Ascending aorta (tissue), 2 donors: ENCODE data around the gene JUND. TPM values are rescaled to one million over a fixed set of nuclear protein-coding genes. Genes with fewer than 3 reads are reported as not detected.
A peak's percentile ranks its signal among the peaks of the same experiment; 100 is the strongest.

Experiments
- DNase-seq, 2 donors: peaks; one replicate each; pipeline ENCODE4 v3.0.0-alpha.2; 2019; ENCODE audit warnings: low spot score in 2 of 2
- H3K27ac ChIP-seq, 2 donors: fragments of 200-600 bp; sonication (generic); one replicate each; pipeline ENCODE4 v1.5.1; 2016 to 2017; ENCODE audit warnings: mild to moderate bottlenecking in 1 of 2
- H3K27me3 ChIP-seq: fragments of 200-600 bp; sonication (generic); one replicate; pipeline ENCODE4 v1.5.1; 2017
- H3K36me3 ChIP-seq, 2 donors: fragments of 200-600 bp; sonication (generic); one replicate each; pipeline ENCODE4 v1.5.1; 2016
- H3K4me1 ChIP-seq, 2 donors: fragments of 200-600 bp; sonication (generic); one replicate each; pipeline ENCODE4 v1.5.1; 2016 to 2017; ENCODE audit warnings: mild to moderate bottlenecking in 1 of 2
- H3K4me3 ChIP-seq, 2 donors: fragments of 200-600 bp; sonication (generic); one replicate each; pipeline ENCODE4 v1.5.1; 2016 to 2017; ENCODE audit warnings: mild to moderate bottlenecking in 1 of 2
- H3K9me3 ChIP-seq, 2 donors: fragments of 200-600 bp; sonication (generic); one replicate each; pipeline ENCODE4 v1.5.1; 2016
- intact Hi-C: fragments of 100-400 bp; cut with DNase I; formaldehyde crosslinking; loops from one replicate; pipeline ENCODE4 v1.15.1; 2023
- total RNA-seq: library from RNA; depleted of rRNA; stranded (reverse); fragments of >200 nt; gene quantifications from one replicate; pipeline ENCODE4 v1.1.0, GENCODE V29; 2016
- TF ChIP-seq, protein P1 (sequence below), 3 experiments: fragments of 200-600 bp in 2 of 3; fragments of 450-650 bp in 1 of 3; sonication (generic) in 2 of 3; IDR thresholded peaks; one replicate each; pipeline ENCODE4 v1.5.1; 2016 to 2019; ENCODE audit warnings: antibody characterized with exemption in 3 of 3, mild to moderate bottlenecking in 1 of 3, moderate library complexity in 1 of 3

Gene JUND
- total RNA-seq, 1 donor from 2014 or later: 3,570 TPM

DNA sequence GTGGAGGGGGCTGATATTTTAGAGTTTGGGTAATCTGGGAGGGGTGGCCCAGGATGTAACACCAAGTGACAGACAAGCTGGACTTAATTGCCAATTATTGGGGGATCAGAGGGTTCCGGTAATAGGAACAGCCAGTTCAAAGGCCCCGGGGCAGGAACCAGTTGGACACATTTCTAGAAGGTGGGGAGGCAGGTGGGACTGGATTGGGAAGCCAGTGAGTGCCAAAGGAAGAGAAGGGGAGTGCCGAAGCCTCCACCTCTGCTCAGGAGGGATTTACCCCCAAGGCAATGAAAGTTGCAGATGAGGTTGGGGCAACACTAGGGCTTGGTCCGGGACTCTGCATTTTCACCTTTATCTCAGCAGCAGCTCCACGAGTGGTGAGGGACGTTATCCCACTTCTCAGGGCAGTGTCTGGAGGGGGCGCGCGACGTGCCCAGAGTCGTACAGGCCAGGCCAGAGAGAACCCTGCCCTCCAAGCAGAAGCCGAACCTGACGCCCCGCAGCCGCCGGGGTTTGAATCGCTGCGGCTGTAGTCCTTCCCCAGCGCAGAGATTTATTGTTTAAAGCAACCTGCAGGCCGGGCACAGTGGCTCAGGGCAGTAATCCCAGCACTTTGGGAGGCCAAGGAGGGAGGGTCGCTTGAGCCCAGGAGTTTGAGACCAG, 5.7 kb upstream of the JUND start:
- Histone ChIP-seq H3K36me3 (no peaks in the 10 kb centered on the region), H3K27me3 (no peaks in the 10 kb centered on the region), H3K4me1 (peaks cover 10 to 31% of the 10 kb centered on the region in 2 donors), H3K9me3 (no peaks in the 10 kb centered on the region), H3K27ac (peak overlapping the region; percentile 69), H3K4me3 (no peak overlapping the region)
- DNase-seq: no peak
- TF ChIP-seq, protein P1, sequence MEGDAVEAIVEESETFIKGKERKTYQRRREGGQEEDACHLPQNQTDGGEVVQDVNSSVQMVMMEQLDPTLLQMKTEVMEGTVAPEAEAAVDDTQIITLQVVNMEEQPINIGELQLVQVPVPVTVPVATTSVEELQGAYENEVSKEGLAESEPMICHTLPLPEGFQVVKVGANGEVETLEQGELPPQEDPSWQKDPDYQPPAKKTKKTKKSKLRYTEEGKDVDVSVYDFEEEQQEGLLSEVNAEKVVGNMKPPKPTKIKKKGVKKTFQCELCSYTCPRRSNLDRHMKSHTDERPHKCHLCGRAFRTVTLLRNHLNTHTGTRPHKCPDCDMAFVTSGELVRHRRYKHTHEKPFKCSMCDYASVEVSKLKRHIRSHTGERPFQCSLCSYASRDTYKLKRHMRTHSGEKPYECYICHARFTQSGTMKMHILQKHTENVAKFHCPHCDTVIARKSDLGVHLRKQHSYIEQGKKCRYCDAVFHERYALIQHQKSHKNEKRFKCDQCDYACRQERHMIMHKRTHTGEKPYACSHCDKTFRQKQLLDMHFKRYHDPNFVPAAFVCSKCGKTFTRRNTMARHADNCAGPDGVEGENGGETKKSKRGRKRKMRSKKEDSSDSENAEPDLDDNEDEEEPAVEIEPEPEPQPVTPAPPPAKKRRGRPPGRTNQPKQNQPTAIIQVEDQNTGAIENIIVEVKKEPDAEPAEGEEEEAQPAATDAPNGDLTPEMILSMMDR (IDR thresholded peaks at IDR 0.05): no peak
- intact Hi-C loops: no loop called here

DNA sequence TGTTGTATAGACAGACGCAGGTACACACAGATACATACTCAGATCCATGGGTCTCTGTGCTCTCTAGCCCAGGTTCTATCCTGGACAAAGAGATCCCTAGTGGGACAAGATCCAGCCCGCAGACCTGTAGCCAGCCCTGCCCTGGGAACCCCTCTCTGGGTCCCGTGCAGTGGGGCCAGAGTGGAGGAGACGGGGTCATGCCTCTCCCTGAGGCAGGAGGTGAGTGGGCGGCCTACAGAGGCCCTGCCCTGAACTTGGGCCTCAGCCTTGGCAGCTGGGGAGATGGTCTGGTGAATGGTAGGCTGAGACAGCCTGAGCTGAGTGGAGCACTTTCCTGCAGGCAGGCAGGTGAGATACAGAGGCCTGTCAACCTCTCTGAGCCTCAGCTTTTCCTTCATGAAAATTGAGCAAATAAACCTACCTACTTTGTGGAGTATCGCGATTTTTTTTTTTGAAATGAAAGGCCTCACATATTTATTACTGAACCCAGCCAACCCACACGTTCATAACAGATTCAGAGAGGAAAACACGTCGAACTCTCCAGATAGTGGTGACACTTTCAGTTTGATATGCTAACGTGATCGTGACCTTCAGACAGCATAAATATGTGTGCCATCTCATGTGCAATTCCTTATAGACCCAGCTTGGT, 3.4 kb upstream of the JUND start:
- H3K27me3 ChIP-seq: no peaks in the 10 kb centered on the region
- H3K4me1 ChIP-seq: peaks cover 6 to 14% of the 10 kb centered on the region in 2 donors
- no peak overlapping the region for H3K4me3 ChIP-seq
- H3K9me3 ChIP-seq: no peaks in the 10 kb centered on the region
- DNase-seq: no peak
- peaks cover 0 to 6% of the 10 kb centered on the region in 2 donors for H3K36me3 ChIP-seq
- intact Hi-C loops: no loop called here
- H3K27ac ChIP-seq: peak overlapping the region; percentile 34 to 100
- TF ChIP-seq, protein P1 (IDR thresholded peaks at IDR 0.05): no peak

DNA sequence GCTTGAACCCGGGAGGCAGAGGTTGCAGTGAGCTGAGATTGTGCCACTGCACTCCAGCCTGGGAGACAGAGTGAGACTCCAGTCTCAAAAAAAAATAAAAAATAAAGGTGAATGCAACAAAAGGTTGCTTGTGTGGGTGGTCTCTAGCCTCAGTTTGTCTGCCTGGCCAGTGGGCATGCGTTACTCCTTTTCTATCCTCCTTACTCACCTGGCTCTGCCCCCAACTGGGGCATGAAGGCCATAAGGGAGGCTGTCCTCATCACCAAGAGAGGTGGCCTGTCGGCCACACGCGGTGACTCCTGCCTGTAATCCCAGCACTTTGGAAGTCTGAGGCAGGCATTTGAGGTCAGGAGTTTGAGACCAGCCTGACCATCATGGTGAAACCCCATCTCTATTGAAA, 1.9 kb upstream of the JUND start:
- H3K4me3 ChIP-seq: no peak overlapping the region
- no peaks in the 10 kb centered on the region for H3K9me3 ChIP-seq
- H3K27me3 ChIP-seq: no peaks in the 10 kb centered on the region
- intact Hi-C loops: no loop called here
- peaks cover 9 to 14% of the 10 kb centered on the region in 2 donors for H3K36me3 ChIP-seq
- H3K27ac ChIP-seq: peak overlapping the region; percentile 99 to 100
- no peak for DNase-seq
- H3K4me1 ChIP-seq: peaks cover 12 to 21% of the 10 kb centered on the region in 2 donors
- TF ChIP-seq, protein P1 (IDR thresholded peaks at IDR 0.05): no peak

DNA sequence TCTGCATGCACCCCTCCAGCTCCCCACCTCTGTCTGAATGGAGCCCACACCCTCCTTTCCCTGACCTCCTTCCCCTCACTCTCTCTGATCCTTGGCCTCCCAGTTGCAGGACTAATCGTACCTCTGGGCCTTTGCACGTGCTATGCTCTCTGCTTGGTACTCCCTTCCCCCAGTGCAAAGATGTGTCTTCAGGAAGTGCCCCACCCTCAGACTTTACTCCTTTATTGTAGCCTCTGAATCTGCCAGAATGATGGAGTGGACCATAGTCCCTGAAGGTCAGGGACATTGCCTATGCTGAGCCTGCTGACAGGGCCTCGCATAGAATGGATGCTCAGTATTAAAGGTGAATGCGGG, 1.3 kb upstream of the JUND start:
- intact Hi-C loops: loop anchor here (1.0 kb wide), 2 partner anchors 19 to 46 kb away; no protein-coding TSS in a partner anchor
- Histone ChIP-seq H3K27me3 (no peaks in the 10 kb centered on the region), H3K4me3 (peak overlapping the region; percentile 60 to 71), H3K4me1 (peaks cover 15 to 26% of the 10 kb centered on the region in 2 donors), H3K27ac (peak overlapping the region; percentile 99 to 100), H3K36me3 (peaks cover 13 to 20% of the 10 kb centered on the region in 2 donors), H3K9me3 (no peaks in the 10 kb centered on the region)
- TF ChIP-seq, protein P1 (IDR thresholded peaks at IDR 0.05): no peak
- DNase-seq: no peak

- intact Hi-C loops: loop anchor here (1.0 kb wide), 2 partner anchors 19 to 46 kb away; no protein-coding TSS in a partner anchor
- no peaks in the 10 kb centered on the region for H3K27me3 ChIP-seq
Measured at GRCh38 chr19:18282021-18282787, 782 bp upstream of the JUND start.

More at GRCh38 chr19:18282021-18282787, 782 bp upstream of the JUND start:
- Histone ChIP-seq H3K9me3 (no peaks in the 10 kb centered on the region), H3K36me3 (peaks cover 13 to 23% of the 10 kb centered on the region in 2 donors), H3K27ac (peak overlapping the region; percentile 99 to 100), H3K4me3 (peak overlapping the region; percentile 60 to 71), H3K4me1 (peaks cover 15 to 31% of the 10 kb centered on the region in 2 donors)
- no peak for DNase-seq
- TF ChIP-seq, protein P1 (IDR thresholded peaks at IDR 0.05): peak in 2 of 3 experiments; percentile 10 to 20
